GM12878 (cell line): ENCODE results near the gene BAG1. TPM values are rescaled to one million over a fixed set of nuclear protein-coding genes. Genes with fewer than 3 reads are reported as not detected.

Experiments used
- ATAC-seq: fragments of 200-7000 bp; cut with Tn5 transposase; 3 replicates; pipeline ENCODE4 v1.9.1; 2020; ENCODE audit warnings: mild to moderate bottlenecking, moderate library complexity
- BruUV-seq: library from RNA; stranded (reverse); fragments of 400-500 nt; replicated peaks from 2 replicates; lab custom pipeline; 2021; lab: Mats Ljungman, UMichigan
- CTCF ChIA-PET: fragments of 300-600 bp; sonication (Branson Sonifier 250); formaldehyde crosslinking; extraction: SDS; loops from one replicate; lab custom pipeline; 2021; ENCODE audit warnings: inconsistent platforms; lab: Yijun Ruan, JAX
- POLR2A ChIA-PET: fragments of 350-600 bp; formaldehyde crosslinking; extraction: SDS; loops from one replicate; lab custom pipeline; 2021; ENCODE audit warnings: inconsistent platforms; lab: Charles Lee
- RAD21 ChIA-PET: fragments of 300-600 bp; sonication (Branson Sonifier 250); formaldehyde crosslinking; loops from one replicate; lab custom pipeline; 2023; ENCODE audit warnings: antibody characterized with exemption; ENCODE audit not compliant: unreplicated experiment; lab: Charles Lee
- SMC1A ChIA-PET: fragments of 300-600 bp; sonication (Branson Sonifier 250); formaldehyde crosslinking; loops from one replicate; lab custom pipeline; 2023; ENCODE audit not compliant: unreplicated experiment, uncharacterized antibody; lab: Charles Lee
- DNase-seq: peaks from one replicate; pipeline ENCODE4 v3.0.0-alpha.2; 2011; ENCODE audit warnings: low read depth, low spot score
- FAIRE-seq: peaks from 3 replicates; lab custom pipeline; 2011; peaks lifted over from hg19 to GRCh38; lab: Jason Lieb, UNC
- H2AFZ ChIP-seq: 2 replicates; pipeline ENCODE4 v1.6.0; 2011; ENCODE audit warnings: low read depth, low read length, control low read depth; ENCODE audit not compliant: control insufficient read depth
- H3K27ac ChIP-seq: 2 replicates; pipeline ENCODE4 v1.5.1; 2011; ENCODE audit warnings: control low read depth; ENCODE audit not compliant: control insufficient read depth, insufficient read depth
- H3K27me3 ChIP-seq, 2 experiments: replicated peaks in 1 of 2; 2 replicates each; pipeline versions ENCODE4 v1.6.0 to v1.6.1; 2011; ENCODE audit warnings: low read length in 1 of 2; ENCODE audit not compliant: control insufficient read depth in 2 of 2, insufficient read depth in 2 of 2
- H3K36me3 ChIP-seq, 2 experiments: 2 replicates each; pipeline ENCODE4 v1.5.1; 2011; ENCODE audit warnings: low read length in 1 of 2; ENCODE audit not compliant: control insufficient read depth in 2 of 2, insufficient read depth in 2 of 2
- H3K4me1 ChIP-seq: 2 replicates; pipeline ENCODE4 v1.6.1; 2011; ENCODE audit warnings: mild to moderate bottlenecking, low read length, moderate library complexity, mixed read lengths; ENCODE audit not compliant: control insufficient read depth, insufficient read depth
- H3K4me2 ChIP-seq: 2 replicates; pipeline ENCODE4 v1.6.0; 2011; ENCODE audit warnings: control low read depth; ENCODE audit not compliant: control insufficient read depth, insufficient read depth
- H3K4me3 ChIP-seq: fragments of 200-600 bp; sonication (generic); 2 replicates; pipeline ENCODE4 v1.5.1; 2016
- H3K79me2 ChIP-seq: 2 replicates; pipeline ENCODE4 v1.6.0; 2011; ENCODE audit warnings: low read length; ENCODE audit not compliant: control insufficient read depth, insufficient read depth
- H3K9ac ChIP-seq: 2 replicates; pipeline ENCODE4 v1.8.0; 2011; ENCODE audit warnings: low read length, control low read depth, mixed read lengths; ENCODE audit not compliant: control insufficient read depth, insufficient read depth
- H3K9me3 ChIP-seq: replicated peaks from 3 replicates; pipeline ENCODE4 v1.5.1; 2011; ENCODE audit warnings: mild to moderate bottlenecking, low read length; ENCODE audit not compliant: control insufficient read depth, insufficient read depth
- H4K20me1 ChIP-seq: 2 replicates; pipeline ENCODE4 v1.6.0; 2011; ENCODE audit not compliant: control insufficient read depth, insufficient read depth
- BACH1 ChIP-seq: fragments of 450-650 bp; IDR thresholded peaks from 2 replicates; pipeline ENCODE4 v1.6.1; 2017; ENCODE audit warnings: mild to moderate bottlenecking, borderline replicate concordance
- BMI1 ChIP-seq: fragments of 450-650 bp; IDR thresholded peaks from 2 replicates; pipeline ENCODE4 v1.6.1; 2016; ENCODE audit warnings: mild to moderate bottlenecking, moderate library complexity, borderline replicate concordance
- BRCA1 ChIP-seq: IDR thresholded peaks from 2 replicates; pipeline ENCODE4 v1.6.1; 2011; ENCODE audit warnings: low read depth, low read length, improper control_type of control experiment
- HDGF ChIP-seq: fragments of 450-650 bp; IDR thresholded peaks from 2 replicates; pipeline ENCODE4 v1.6.1; 2016; ENCODE audit warnings: antibody characterized with exemption
- POLR2A ChIP-seq: IDR thresholded peaks from 2 replicates; pipeline ENCODE4 v1.6.1; 2011; ENCODE audit warnings: low read depth, mild to moderate bottlenecking, low read length
- SRF ChIP-seq, 2 experiments: IDR thresholded peaks; 2 replicates each; pipeline ENCODE4 v1.6.1; 2011; ENCODE audit warnings: low read depth in 2 of 2, low read length in 2 of 2, mild to moderate bottlenecking in 1 of 2, moderate library complexity in 1 of 2
- TARDBP ChIP-seq: IDR thresholded peaks from 2 replicates; pipeline ENCODE4 v1.6.1; 2016; ENCODE audit warnings: borderline replicate concordance
- WGBS: methylation state at CpG from one replicate; pipeline ENCODE4 v1.1.6; 2016; ENCODE audit warnings: low lambda C conversion rate; ENCODE audit not compliant: insufficient replicate concordance, insufficient coverage; ENCODE audit errors: missing lambda C conversion rate; 5-methylcytosine and 5-hydroxymethylcytosine counted together
- in situ Hi-C: fragments of 300-500 bp; cut with MboI; formaldehyde crosslinking; loops from 9 replicates; pipeline ENCODE4 v1.14.3; 2018; ENCODE audit warnings: mixed read lengths
- intact Hi-C: fragments of 100-400 bp; cut with micrococcal nuclease; formaldehyde crosslinking; loops from one replicate; pipeline ENCODE4 v1.14.2; 2022; ENCODE audit not compliant: unreplicated experiment
- polyA plus RNA-seq, 11 experiments: library from polyadenylated mRNA; depleted of rRNA in 4 of 11; unstranded in 6 of 11; stranded (reverse) in 5 of 11; fragments of >200 nt; fragmentation: Nextera tagmentation in 4 of 11; fragmentation: Illumina TruSeq in 1 of 11; extraction: Ambion mirVana in 4 of 11; extraction: Trizol in 1 of 11; gene quantifications; 1 replicate in 1 of 11; 2 replicates in 10 of 11; pipeline versions ENCODE4 v1.2.1 to v1.2.3, GENCODE V29; 2011 to 2016; ENCODE audit warnings: inconsistent platforms in 2 of 11, missing spikeins in 2 of 11, low read depth in 1 of 11
- total RNA-seq, 4 experiments: library from RNA; depleted of rRNA in 3 of 4; stranded (reverse); fragments of >200 nt in 3 of 4; fragmentation: Illumina TruSeq in 1 of 4; extraction: Trizol in 1 of 4; gene quantifications; 2 replicates each; pipeline versions ENCODE4 v1.2.1 to v1.2.3, GENCODE V29; 2013 to 2021
- TF ChIP-seq, protein P1 (sequence below): IDR thresholded peaks from 2 replicates; pipeline ENCODE4 v1.6.1; 2011; ENCODE audit warnings: borderline replicate concordance, low read depth, mild to moderate bottlenecking, moderate library complexity, mixed read lengths, low read length; ENCODE audit not compliant: insufficient read depth; ENCODE audit errors: extremely low read length
- TF ChIP-seq, protein P2 (sequence below): fragments of 450-650 bp; IDR thresholded peaks from 2 replicates; pipeline ENCODE4 v1.6.1; 2014; ENCODE audit warnings: mild to moderate bottlenecking
- TF ChIP-seq, protein P3 (sequence below), 3 experiments: IDR thresholded peaks in 2 of 3; conservative IDR thresholded peaks in 1 of 3; 2 replicates each; pipeline ENCODE4 v1.5.1; 2011; ENCODE audit warnings: low read depth in 3 of 3, low read length in 3 of 3, mild to moderate bottlenecking in 3 of 3, control low read depth in 2 of 3, moderate library complexity in 2 of 3, inconsistent platforms in 1 of 3, mixed read lengths in 1 of 3; ENCODE audit not compliant: control insufficient read depth in 2 of 3, insufficient read depth in 1 of 3; ENCODE audit errors: extremely low read depth in 1 of 3

The BAG1 gene
- total and polyA plus RNA-seq, 10 of the 15 experiments (the other 5 are each of a cell fraction or from before 2014, with no cell fraction given), result 11.6 to 135 (median 68.9) TPM

DNA sequence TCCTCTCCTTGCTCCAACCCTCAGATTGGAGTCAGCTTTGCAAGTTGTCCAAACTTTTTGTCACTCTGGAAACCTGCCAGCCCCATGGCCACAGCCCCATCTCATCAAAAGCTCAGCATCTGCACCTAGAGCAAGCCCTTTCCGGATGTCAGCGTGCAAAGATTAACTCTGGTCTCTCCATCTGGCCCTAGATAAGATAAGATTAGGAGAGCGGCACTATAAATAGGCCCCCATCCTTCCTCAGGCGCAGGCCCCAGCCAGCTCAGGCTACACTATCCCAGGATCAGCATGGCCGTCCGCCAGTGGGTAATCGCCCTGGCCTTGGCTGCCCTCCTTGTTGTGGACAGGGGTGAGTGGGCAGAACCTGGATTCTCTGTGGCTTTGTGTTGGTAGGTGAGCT lies 24.6 kb downstream of the BAG1 start, which contains the start of gene SPINK4:
SPINK4 (plus strand) TSS at position 247 of the 400 bp plus-strand sequence; CDS start at position 289, 42 bp downstream.
- POLR2A ChIA-PET, result no interaction called here
- no peak within 1 kb of the TSS for H3K4me2 ChIP-seq
- H3K9me3 ChIP-seq, result no peaks in the 10 kb centered on the region
- in situ Hi-C loops (no loop called here), intact Hi-C loops (no loop called here)
- H3K27ac ChIP-seq, result no peak within 1 kb of the TSS
- ATAC-seq (no peak), FAIRE-seq (no peak), DNase-seq (no peak)
- H3K4me3 ChIP-seq, result no peak within 1 kb of the TSS
- WGBS, result 75% methylated on average over 7 of the region's 7 CpGs
- H3K79me2 ChIP-seq, result no peaks in the 10 kb centered on the region
- H4K20me1 ChIP-seq, result no peaks in the 10 kb centered on the region
- RAD21 ChIA-PET, result no interaction called here
- TF ChIP-seq, protein P1, sequence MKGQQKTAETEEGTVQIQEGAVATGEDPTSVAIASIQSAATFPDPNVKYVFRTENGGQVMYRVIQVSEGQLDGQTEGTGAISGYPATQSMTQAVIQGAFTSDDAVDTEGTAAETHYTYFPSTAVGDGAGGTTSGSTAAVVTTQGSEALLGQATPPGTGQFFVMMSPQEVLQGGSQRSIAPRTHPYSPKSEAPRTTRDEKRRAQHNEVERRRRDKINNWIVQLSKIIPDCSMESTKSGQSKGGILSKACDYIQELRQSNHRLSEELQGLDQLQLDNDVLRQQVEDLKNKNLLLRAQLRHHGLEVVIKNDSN, result no peak
- BruUV-seq, result no TSS peak
- H3K36me3 ChIP-seq, result no peaks in the 10 kb centered on the region
- no peak within 1 kb of the TSS for H3K9ac ChIP-seq
- H3K4me1 ChIP-seq, result no peaks in the 10 kb centered on the region
- no peak within 1 kb of the TSS for H2AFZ ChIP-seq
- 0 out of 4 replicates have a peak, but pooled peaks cover 0 to 1% of the 10 kb centered on the region in 2 experiments for H3K27me3 ChIP-seq
- CTCF ChIA-PET, result interaction anchor here (0.6 to 1.0 kb wide), 2 partner anchors 14 to 135 kb away, joined by 6 read pairs; no protein-coding TSS in a partner anchor
- SMC1A ChIA-PET, result interaction anchor here (1.3 kb wide), 1 partner anchor 14 kb away, joined by 3 read pairs; no protein-coding TSS in a partner anchor

DNA sequence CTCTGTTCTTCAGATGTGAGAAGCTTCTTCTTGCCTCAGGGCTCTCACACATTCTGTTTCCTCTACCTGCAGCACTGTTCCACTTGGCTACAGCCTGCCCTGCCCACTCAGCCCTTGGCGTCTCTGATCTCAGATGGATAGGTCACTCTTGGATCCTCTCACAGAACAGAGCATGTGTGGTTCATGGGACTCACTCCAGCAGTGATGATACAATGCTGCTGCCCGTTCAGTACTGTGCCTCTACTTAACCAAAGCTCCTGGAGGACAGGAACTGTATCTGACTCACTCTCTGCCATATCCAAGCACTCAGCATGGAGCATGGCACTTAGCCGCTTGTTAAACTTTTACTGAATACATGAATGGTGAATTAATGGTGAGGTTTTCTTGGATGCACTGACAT lies 27.9 kb downstream of the BAG1 start:
- no peak overlapping the region for H3K27ac ChIP-seq
- no peaks in the 10 kb centered on the region for H3K9me3 ChIP-seq
- no peak for FAIRE-seq
- H3K4me3 ChIP-seq, result no peak overlapping the region
- no peak for DNase-seq
- no peaks in the 10 kb centered on the region for H4K20me1 ChIP-seq
- 0 out of 4 replicates have a peak, but pooled peaks cover 0 to 1% of the 10 kb centered on the region in 2 experiments for H3K27me3 ChIP-seq
- ChIA-PET RAD21 (interaction anchor here (1.3 kb wide), 1 partner anchor 10 kb away, joined by 6 read pairs; no protein-coding TSS in a partner anchor), CTCF (interaction anchor here (0.8 to 4.0 kb wide), 4 partner anchors 11 to 655 kb away, joined by 3 to 21 read pairs (median 3); no protein-coding TSS in a partner anchor), SMC1A (no interaction called here), POLR2A (no interaction called here)
- H3K79me2 ChIP-seq, result no peaks in the 10 kb centered on the region
- WGBS, result 48% methylated on average over 3 of the region's 3 CpGs
- in situ Hi-C loops, result no loop called here
- intact Hi-C loops, result no loop called here
- no peak overlapping the region for H2AFZ ChIP-seq
- no peaks in the 10 kb centered on the region for H3K4me1 ChIP-seq
- BruUV-seq, result no TSS peak
- ATAC-seq, result peak; percentile 40; the same call in 2 of the 3 replicates
- no peak overlapping the region for H3K9ac ChIP-seq
- H3K4me2 ChIP-seq, result no peak overlapping the region
- no peaks in the 10 kb centered on the region for H3K36me3 ChIP-seq
- no peak for TF ChIP-seq BMI1
- TF ChIP-seq BRCA1, result no peak
- TF ChIP-seq, protein P2, sequence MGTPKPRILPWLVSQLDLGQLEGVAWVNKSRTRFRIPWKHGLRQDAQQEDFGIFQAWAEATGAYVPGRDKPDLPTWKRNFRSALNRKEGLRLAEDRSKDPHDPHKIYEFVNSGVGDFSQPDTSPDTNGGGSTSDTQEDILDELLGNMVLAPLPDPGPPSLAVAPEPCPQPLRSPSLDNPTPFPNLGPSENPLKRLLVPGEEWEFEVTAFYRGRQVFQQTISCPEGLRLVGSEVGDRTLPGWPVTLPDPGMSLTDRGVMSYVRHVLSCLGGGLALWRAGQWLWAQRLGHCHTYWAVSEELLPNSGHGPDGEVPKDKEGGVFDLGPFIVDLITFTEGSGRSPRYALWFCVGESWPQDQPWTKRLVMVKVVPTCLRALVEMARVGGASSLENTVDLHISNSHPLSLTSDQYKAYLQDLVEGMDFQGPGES, result no peak
- no peak for TF ChIP-seq TARDBP
- TF ChIP-seq POLR2A, result no peak
- TF ChIP-seq SRF (IDR thresholded peaks at IDR 0.05; ENCODE audit: low read depth in 2 of 2, low read length in 2 of 2), result no peak
- TF ChIP-seq BACH1, result no peak
- TF ChIP-seq HDGF, result no peak
- TF ChIP-seq, protein P3, sequence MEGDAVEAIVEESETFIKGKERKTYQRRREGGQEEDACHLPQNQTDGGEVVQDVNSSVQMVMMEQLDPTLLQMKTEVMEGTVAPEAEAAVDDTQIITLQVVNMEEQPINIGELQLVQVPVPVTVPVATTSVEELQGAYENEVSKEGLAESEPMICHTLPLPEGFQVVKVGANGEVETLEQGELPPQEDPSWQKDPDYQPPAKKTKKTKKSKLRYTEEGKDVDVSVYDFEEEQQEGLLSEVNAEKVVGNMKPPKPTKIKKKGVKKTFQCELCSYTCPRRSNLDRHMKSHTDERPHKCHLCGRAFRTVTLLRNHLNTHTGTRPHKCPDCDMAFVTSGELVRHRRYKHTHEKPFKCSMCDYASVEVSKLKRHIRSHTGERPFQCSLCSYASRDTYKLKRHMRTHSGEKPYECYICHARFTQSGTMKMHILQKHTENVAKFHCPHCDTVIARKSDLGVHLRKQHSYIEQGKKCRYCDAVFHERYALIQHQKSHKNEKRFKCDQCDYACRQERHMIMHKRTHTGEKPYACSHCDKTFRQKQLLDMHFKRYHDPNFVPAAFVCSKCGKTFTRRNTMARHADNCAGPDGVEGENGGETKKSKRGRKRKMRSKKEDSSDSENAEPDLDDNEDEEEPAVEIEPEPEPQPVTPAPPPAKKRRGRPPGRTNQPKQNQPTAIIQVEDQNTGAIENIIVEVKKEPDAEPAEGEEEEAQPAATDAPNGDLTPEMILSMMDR (IDR thresholded peaks at IDR 0.05 in 2 of 3, conservative IDR thresholded peaks at IDR 0.05 in 1 of 3; ENCODE audit: control insufficient read depth in 2 of 3, extremely low read depth in 1 of 3, insufficient read depth in 1 of 3, low read depth in 3 of 3, low read length in 3 of 3), result no peak
